C4-2B (cell line): ENCODE results near the gene ORMDL2.

Experiments
- ZFX ChIP-seq: fragments of 450-650 bp; IDR thresholded peaks from 2 replicates; pipeline ENCODE4 v1.6.1; 2017
- TF ChIP-seq, protein P1 (sequence below): fragments of 450-650 bp; conservative IDR thresholded peaks from 2 replicates; pipeline ENCODE4 v1.5.1; 2017; ENCODE audit warnings: mild to moderate bottlenecking

DNA sequence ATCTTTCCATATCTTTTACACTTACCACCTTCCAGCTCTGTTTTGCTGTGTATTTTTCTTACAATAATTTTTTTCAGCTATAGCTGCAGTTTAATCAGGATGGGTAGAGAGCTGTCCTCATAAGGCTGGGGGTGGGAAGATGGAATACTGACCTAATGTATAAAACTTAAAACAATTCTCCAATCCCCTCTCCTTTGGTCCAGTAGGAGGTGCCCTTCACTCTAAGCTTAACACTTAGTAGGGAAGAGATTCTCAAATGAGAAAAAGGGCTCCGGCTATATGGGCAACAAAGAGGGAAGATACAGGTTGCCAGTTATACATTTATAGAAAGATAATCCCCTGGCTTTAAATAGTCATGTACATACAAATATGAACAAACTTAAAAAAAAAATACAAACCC is 2.8 kb downstream of the ORMDL2 start:
- TF ChIP-seq, protein P1, sequence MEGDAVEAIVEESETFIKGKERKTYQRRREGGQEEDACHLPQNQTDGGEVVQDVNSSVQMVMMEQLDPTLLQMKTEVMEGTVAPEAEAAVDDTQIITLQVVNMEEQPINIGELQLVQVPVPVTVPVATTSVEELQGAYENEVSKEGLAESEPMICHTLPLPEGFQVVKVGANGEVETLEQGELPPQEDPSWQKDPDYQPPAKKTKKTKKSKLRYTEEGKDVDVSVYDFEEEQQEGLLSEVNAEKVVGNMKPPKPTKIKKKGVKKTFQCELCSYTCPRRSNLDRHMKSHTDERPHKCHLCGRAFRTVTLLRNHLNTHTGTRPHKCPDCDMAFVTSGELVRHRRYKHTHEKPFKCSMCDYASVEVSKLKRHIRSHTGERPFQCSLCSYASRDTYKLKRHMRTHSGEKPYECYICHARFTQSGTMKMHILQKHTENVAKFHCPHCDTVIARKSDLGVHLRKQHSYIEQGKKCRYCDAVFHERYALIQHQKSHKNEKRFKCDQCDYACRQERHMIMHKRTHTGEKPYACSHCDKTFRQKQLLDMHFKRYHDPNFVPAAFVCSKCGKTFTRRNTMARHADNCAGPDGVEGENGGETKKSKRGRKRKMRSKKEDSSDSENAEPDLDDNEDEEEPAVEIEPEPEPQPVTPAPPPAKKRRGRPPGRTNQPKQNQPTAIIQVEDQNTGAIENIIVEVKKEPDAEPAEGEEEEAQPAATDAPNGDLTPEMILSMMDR = peak; percentile 32; the same call in 1 of the 2 replicates
- TF ChIP-seq ZFX = no peak
